GM13976 (cell line): ENCODE measurements around the gene SUSD2.
"Not testable (repeated sequence)": the region's sequence is repeated elsewhere in the genome, so short reads cannot be mapped to it uniquely, and the experiment has no call there.

Source experiments
- DNase-seq: peaks from one replicate; pipeline ENCODE4 v3.0.0; 2012; ENCODE audit warnings: low spot score
- CTCF ChIP-seq: IDR thresholded peaks from 2 replicates; pipeline ENCODE4 v1.5.1; 2012; ENCODE audit warnings: borderline replicate concordance, mild to moderate bottlenecking; ENCODE audit not compliant: insufficient read depth; ENCODE audit errors: extremely low read depth, missing control alignments, control extremely low read depth
- in situ Hi-C: fragments of 300-500 bp; cut with MboI; formaldehyde crosslinking; loops from one replicate; pipeline ENCODE4 v1.12.0; 2022; ENCODE audit warnings: low sequenced_read_pairs, mixed read lengths, inconsistent platforms; ENCODE audit not compliant: unreplicated experiment

Gene SUSD2

GRCh38 chr22:24181088-24181995 lies at the start of gene SUSD2:
SUSD2 (plus strand) TSS chr22:24181487; CDS start chr22:24181520, 33 bp downstream.
- TF ChIP-seq CTCF, result no peak
- in situ Hi-C loops, result no loop called here
- DNase-seq, result no peak

DNA sequence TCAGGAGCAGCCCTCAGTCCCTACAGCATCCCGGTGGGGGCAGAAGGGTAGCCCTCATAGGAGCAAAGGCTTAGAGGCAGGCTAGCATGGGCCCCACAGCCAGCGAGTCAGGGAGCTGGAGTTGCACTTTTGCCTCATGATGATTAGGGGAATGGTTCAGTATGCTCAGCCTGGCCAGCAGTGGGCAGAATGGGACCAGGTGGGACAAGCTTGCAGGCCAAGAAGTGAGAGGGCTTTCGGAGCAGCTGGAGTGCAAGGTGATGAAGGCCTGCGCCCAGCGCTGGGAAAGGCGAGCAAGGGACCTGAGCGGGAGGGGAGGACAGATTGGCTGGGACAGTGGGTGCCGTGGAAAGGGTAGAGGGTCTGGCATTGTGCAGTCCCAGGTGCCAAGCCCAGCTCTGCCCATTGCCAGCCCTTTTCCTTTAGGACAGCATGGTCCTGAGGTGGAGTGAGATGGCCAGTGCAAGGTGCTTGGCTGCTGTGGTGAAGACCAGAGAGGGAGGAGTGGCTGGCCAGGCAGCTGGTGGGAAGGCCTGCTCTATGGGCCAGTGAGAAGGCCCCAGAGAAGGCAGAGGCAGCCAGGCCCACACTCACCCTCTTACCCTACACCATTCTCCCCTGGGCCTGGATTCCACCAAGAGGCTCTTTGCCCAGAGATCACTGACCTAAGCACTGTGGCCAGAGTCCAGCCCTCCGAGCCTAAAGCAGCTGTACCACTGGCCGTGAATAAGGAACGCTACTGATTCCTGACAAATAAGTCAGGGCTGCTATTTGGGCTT lies 47.9 kb upstream of the SUSD2 start:
- peak; percentile 25 for TF ChIP-seq CTCF
- DNase-seq, result no peak
- in situ Hi-C loops, result no loop called here

DNA sequence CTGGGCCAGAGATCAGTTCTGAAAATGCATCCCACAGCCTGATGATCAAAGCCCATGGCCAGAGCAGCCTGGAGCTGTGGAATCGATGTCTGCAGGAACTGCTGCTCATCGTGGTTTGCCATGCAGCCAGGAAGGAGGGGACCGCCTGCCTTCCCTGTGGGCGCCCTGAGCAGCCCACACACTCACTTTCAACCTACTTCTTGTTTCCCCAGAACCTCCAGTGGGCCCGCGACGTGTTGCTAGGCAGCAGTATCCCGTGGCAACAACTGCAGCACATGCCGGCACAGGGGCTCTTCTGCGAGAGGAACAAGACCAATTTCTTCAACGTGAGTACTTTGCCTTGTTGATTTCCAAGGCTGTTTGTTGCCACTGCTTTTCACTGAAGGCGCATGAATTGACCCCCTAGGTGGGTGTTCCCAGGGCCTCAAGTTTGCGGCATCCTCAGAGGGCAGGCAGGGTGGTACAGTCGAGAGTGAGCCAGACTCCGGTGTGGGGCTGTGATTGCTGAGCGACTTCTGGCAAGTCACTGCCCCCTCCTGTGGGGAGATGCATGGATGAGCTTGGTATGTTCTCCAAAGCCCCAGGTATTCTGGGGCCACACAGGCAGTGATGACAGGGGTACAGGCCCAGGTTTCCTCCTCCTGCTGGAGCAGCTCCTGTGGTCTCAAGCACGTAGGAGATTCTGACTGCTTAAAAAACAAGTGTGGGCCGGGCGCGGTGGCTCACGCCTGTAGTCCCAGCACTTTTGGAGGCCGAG lies 47.0 kb upstream of the SUSD2 start:
- no peak for TF ChIP-seq CTCF
- no peak for DNase-seq
- in situ Hi-C loops, result no loop called here

DNA sequence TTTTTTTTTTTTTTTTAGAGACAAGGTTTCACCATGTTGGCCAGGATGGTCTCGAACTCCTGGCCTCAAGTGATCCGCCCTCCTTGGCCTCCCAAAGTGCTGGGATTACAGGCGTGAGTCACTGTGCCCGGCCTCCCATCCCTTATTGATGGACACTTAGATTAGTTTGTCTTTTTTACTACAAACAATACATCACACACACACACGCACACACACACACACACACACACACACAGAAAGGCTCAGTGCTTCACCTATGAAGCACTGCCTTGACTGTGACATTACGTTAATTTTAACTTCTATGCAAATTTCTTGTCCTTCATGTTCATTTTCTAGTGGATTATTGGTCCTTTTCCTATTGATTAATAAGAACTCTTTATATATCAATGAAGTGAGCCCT lies 44.8 kb upstream of the SUSD2 start:
- DNase-seq, in situ Hi-C loops: not testable (repeated sequence)

DNA sequence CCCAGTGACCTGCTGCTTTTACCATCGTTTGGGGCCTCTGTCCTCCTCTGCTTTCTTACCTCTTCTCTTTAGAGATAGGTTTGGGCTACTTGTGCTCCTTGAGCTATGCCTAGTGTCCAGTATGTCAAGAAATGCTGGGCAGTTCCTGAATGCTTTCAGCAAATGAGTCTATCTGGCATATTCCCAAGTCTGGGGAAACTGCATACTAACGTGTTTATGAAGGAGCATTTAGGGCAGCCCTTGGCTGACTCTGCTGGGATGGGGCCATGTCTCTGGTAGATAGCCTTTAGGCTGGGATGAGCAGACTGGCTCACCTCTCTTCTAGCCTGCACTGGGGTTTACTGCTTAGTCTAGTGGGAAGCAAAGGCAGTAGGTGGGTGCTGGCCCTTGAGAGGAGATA lies 43.7 kb upstream of the SUSD2 start:
- no peak for TF ChIP-seq CTCF
- DNase-seq, result no peak
- in situ Hi-C loops, result no loop called here

DNA sequence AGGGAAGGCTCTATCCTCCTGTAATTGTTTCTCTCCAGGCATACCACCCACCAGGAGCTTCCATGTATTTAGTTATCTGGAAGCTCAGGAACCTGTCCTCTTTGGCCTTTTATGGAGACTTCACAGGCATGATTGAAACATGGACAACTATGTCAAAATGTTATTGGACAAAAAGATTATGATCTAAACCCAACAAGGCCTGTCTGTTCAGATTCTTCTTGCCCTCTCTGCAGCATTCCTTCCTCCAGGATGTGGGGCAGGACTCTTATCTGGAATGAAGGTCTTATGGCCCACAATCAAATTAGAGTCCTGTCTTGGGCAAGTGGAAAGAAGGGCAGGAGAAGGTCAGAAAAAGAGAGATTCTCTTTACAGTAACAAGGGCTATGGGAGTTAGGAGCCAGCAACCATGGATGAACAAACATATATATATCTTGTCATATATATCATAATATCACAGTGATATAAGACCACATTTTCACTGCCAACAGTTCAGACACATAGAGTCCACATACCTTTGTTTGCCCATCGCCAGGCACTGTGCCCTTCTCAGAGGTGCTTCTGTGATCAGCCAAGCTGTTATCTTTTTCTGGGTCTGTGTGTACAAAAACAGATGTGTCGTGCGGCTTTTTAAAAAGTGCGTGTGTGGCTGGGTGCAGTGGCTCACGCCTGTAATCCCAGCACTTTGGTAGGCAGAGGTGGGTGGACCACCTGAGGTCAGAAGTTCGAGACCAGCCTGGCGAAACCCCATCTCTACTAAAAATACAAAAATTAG lies 42.5 kb upstream of the SUSD2 start:
- in situ Hi-C loops, result no loop called here
- no peak for DNase-seq
- TF ChIP-seq CTCF, result no peak
